Nephron (organoid): ENCODE results near the gene ABHD4.

Experiments used
- H3K27ac Mint-ChIP-seq, 3 experiments: 2 replicates each; pipeline ENCODE4 v1.8.0; 2020; ENCODE audit warnings: mixed read lengths in 3 of 3, mild to moderate bottlenecking in 2 of 3, moderate library complexity in 1 of 3
- H3K27me3 Mint-ChIP-seq: 2 replicates; pipeline ENCODE4 v1.8.0; 2021; ENCODE audit warnings: low read depth, mild to moderate bottlenecking, moderate library complexity, mixed read lengths
- H3K36me3 Mint-ChIP-seq: 2 replicates; pipeline ENCODE4 v1.8.0; 2020; ENCODE audit warnings: low read depth, mixed read lengths
- H3K4me1 Mint-ChIP-seq: 2 replicates; pipeline ENCODE4 v1.8.0; 2020; ENCODE audit warnings: mixed read lengths
- H3K4me3 Mint-ChIP-seq, 3 experiments: 2 replicates each; pipeline ENCODE4 v1.8.0; 2020; ENCODE audit warnings: mild to moderate bottlenecking in 3 of 3, mixed read lengths in 3 of 3, moderate library complexity in 2 of 3
- H3K9me3 Mint-ChIP-seq: 2 replicates; pipeline ENCODE4 v1.8.0; 2020; ENCODE audit warnings: mixed read lengths
- TF ChIP-seq, protein P1 (sequence below), 3 experiments: fragments of 200-600 bp; sonication (generic); IDR thresholded peaks; one replicate each; pipeline ENCODE4 v1.5.0; 2021; ENCODE audit warnings: antibody characterized with exemption in 3 of 3; ENCODE audit not compliant: unreplicated experiment in 3 of 3

The ABHD4 gene

DNA sequence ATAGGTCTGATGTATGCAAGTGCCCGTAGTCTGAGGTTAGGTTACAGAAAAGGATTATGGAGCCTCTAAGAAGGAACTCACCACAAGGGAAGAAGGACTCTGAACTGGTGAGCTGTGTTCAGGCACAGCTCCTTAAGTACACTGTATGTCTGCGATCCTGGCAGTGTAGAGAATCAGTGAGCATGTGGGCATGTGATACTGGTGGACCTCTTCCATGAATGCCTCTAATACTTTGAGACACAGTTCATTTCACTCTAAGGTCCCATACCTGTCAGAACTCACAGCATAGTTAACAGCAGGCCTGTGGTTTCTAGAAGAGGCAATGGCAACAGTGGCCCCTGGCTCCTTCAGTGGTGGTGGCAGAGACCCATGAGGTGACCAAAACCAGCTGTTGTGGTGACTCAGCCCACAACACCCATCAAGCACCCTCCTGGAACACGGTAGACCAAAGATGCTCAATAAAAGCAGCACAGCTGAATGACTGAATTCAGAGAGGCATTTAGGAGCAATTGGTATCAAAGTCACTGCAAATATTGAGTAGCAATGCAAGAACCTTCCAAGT is 52.9 kb downstream of the ABHD4 start:
- Mint-ChIP-seq H3K4me3 (no peak overlapping the region), H3K27me3 (no peaks in the 10 kb centered on the region), H3K4me1 (peaks cover 17% of the 10 kb centered on the region), H3K9me3 (no peaks in the 10 kb centered on the region), H3K27ac (peak overlapping the region in 1 of 3 experiments; percentile 13), H3K36me3 (no peaks in the 10 kb centered on the region)
- TF ChIP-seq, protein P1, sequence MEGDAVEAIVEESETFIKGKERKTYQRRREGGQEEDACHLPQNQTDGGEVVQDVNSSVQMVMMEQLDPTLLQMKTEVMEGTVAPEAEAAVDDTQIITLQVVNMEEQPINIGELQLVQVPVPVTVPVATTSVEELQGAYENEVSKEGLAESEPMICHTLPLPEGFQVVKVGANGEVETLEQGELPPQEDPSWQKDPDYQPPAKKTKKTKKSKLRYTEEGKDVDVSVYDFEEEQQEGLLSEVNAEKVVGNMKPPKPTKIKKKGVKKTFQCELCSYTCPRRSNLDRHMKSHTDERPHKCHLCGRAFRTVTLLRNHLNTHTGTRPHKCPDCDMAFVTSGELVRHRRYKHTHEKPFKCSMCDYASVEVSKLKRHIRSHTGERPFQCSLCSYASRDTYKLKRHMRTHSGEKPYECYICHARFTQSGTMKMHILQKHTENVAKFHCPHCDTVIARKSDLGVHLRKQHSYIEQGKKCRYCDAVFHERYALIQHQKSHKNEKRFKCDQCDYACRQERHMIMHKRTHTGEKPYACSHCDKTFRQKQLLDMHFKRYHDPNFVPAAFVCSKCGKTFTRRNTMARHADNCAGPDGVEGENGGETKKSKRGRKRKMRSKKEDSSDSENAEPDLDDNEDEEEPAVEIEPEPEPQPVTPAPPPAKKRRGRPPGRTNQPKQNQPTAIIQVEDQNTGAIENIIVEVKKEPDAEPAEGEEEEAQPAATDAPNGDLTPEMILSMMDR (IDR thresholded peaks at IDR 0.05; ENCODE audit: unreplicated experiment in 3 of 3): no peak

DNA sequence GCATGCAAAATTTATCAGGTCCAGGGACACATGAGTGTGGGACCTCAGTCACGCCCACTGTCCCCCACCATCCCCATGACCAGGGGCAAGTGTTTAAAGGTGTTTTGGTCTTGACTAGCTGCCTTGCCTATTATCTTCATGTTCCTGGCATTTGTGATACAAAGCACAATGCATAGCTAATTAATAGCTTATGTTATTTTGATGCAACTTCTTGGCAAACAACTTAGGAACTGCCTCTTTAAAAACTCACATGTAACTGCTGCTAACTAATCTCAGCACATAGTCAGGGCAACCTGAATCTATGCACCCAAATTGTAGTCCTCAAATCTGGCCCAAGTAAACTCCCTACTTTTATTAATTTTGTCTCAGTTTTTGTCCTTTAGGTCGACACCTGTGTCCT is 53.5 kb downstream of the ABHD4 start:
- TF ChIP-seq, protein P1 (IDR thresholded peaks at IDR 0.05; ENCODE audit: unreplicated experiment in 3 of 3): no peak
- Mint-ChIP-seq H3K36me3 (no peaks in the 10 kb centered on the region), H3K9me3 (no peaks in the 10 kb centered on the region), H3K4me1 (peaks cover 20% of the 10 kb centered on the region), H3K27ac (no peak overlapping the region), H3K4me3 (no peak overlapping the region), H3K27me3 (no peaks in the 10 kb centered on the region)

DNA sequence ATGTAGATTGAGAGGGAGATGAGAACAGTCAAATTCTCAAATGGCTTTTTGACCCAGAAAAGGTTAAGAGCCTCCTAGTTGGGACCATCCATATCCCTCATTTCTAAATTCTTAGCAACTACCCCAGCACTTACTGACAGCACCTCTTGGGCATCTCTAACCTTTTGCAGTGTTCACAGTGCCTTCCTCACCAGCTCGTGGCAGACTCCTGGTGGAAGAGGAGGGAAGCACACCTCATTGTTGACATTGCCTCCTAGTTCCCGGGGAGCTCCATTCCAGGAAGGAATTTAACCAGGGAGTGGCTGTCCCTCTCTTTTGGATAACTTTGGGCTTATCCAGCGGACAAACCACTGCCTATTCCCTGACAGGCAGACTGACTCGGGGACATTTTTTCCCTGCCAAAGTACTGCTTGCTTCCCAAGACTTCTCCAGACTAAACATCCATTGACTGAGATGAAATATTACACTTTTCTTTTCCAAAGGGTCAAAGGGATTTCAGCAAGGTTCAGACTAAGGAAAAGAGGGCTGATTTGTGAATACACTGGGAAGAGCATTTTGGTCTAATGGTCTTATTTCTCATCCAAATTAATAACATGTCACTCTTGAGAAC is 55.0 kb downstream of the ABHD4 start:
- H3K4me3 Mint-ChIP-seq: no peak overlapping the region
- no peaks in the 10 kb centered on the region for H3K27me3 Mint-ChIP-seq
- TF ChIP-seq, protein P1 (IDR thresholded peaks at IDR 0.05; ENCODE audit: unreplicated experiment in 3 of 3): peak; percentile 72 to 76 (median 75)
- H3K4me1 Mint-ChIP-seq: peaks cover 31% of the 10 kb centered on the region
- H3K9me3 Mint-ChIP-seq: no peaks in the 10 kb centered on the region
- no peaks in the 10 kb centered on the region for H3K36me3 Mint-ChIP-seq
- H3K27ac Mint-ChIP-seq: peak overlapping the region; percentile 1 to 30 (median 12)

DNA sequence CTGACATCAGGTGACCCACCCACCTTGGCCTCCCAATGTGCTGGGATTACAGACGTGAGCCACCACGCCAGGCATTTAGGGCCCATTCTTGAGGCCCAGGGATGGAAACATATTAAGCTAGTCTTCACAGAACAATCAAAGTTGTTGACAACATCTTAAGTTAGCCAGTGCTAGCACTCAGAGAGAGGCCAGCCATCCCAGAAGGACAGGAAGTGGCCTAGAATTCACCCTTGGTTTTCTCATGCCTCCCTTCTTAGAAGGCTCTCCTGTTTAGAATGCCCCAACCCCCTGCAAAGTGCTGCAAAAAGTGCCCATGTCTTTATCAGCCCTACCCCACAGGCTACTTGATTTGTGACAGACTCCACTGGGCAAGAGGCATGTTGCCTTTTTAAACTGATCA is 58.1 kb downstream of the ABHD4 start:
- no peaks in the 10 kb centered on the region for H3K36me3 Mint-ChIP-seq
- no peak overlapping the region for H3K4me3 Mint-ChIP-seq
- H3K4me1 Mint-ChIP-seq: peaks cover 21% of the 10 kb centered on the region
- H3K9me3 Mint-ChIP-seq: no peaks in the 10 kb centered on the region
- peak overlapping the region; percentile 89 to 96 (median 95) for H3K27ac Mint-ChIP-seq
- H3K27me3 Mint-ChIP-seq: no peaks in the 10 kb centered on the region
- TF ChIP-seq, protein P1 (IDR thresholded peaks at IDR 0.05; ENCODE audit: unreplicated experiment in 3 of 3): no peak

DNA sequence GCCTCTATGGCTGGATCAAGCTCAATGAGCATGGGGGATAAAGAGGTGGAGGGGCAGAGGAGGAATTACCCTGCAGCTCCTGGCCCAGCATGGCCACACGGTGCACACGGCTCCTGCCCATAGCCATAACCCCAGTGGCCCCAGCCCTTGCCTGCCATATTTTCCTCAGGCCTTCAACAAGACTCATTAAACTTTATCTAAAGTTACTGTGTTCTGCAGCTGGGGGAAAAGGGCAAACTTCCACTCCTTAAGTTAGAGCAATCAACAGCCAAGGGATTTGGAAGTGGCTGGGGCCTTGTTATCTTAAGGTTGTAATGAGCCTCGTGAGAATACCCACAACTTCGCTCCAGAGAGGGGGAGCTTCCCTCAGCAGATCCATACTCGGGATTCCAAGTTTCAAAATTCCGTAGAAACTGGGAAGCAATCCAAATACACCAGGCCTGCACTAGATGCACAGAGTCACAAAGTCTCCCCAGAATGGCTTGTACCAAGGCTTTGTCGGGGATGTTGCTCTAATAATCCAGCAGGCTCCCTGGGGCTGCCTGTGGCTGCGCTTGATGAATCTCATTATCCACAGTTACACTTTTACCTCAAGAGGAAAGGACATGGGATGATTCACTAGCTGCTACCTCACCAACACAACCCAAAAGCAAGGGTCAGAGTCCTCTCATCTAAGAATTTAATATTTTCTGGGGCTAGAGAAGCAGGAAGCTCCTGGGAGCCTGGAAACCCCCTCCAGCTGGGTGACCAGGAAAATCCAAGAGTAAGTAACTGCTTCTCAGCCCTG is 59.0 kb downstream of the ABHD4 start:
- no peak overlapping the region for H3K4me3 Mint-ChIP-seq
- no peaks in the 10 kb centered on the region for H3K36me3 Mint-ChIP-seq
- H3K27me3 Mint-ChIP-seq: no peaks in the 10 kb centered on the region
- H3K27ac Mint-ChIP-seq: peak overlapping the region; percentile 89 to 96 (median 95)
- H3K4me1 Mint-ChIP-seq: peaks cover 21% of the 10 kb centered on the region
- no peaks in the 10 kb centered on the region for H3K9me3 Mint-ChIP-seq
- TF ChIP-seq, protein P1 (IDR thresholded peaks at IDR 0.05; ENCODE audit: unreplicated experiment in 3 of 3): no peak
